Measurements from ENCODE around the gene NDRG3.

NDRG3 gene

GRCh38 chr20:36760647-36761046 is 14.8 kb upstream of the NDRG3 start:
- H3K27me3 ChIP-seq (ENCODE audit: insufficient read depth, low read length), result no peaks in the 10 kb centered on the region
- no peak for TF ChIP-seq CTCF (IDR thresholded peaks at IDR 0.05; ENCODE audit: low read length)
- no peak for TF ChIP-seq EZH2 (IDR thresholded peaks at IDR 0.05; ENCODE audit: borderline replicate concordance, low read length)
- no peaks in the 10 kb centered on the region for H3K79me2 ChIP-seq (ENCODE audit: insufficient read depth, low read length)
- H3K36me3 ChIP-seq (ENCODE audit: insufficient read depth, low read length), result peaks cover 65% of the 10 kb centered on the region
- H3K4me1 ChIP-seq (ENCODE audit: insufficient read depth, low read length, severe bottlenecking), result peaks cover 11% of the 10 kb centered on the region
- H3K4me2 ChIP-seq (ENCODE audit: low read length), result no peak overlapping the region
- no peaks in the 10 kb centered on the region for H3K9me2 ChIP-seq (ENCODE audit: low read depth, low read length)
- no peaks in the 10 kb centered on the region for H4K20me1 ChIP-seq (ENCODE audit: insufficient read depth, low read length)
- no peaks in the 10 kb centered on the region for H3K9me3 ChIP-seq (ENCODE audit: low read length)
- no peak overlapping the region for H3K27ac ChIP-seq (ENCODE audit: low read depth, low read length, poor library complexity, severe bottlenecking)
- H3K4me3 ChIP-seq (ENCODE audit: low read depth, low read length, poor library complexity, severe bottlenecking), result no peak overlapping the region
- H2AFZ ChIP-seq (ENCODE audit: low read length), result no peak overlapping the region
- no peaks in the 10 kb centered on the region for H3F3A ChIP-seq (ENCODE audit: insufficient read depth, low read length)
- no peak overlapping the region for H3K9ac ChIP-seq (ENCODE audit: low read length)

GRCh38 chr20:36758276-36758675 is 12.4 kb upstream of the NDRG3 start:
- Histone ChIP-seq H3K79me2 (ENCODE audit: insufficient read depth, low read length) (no peaks in the 10 kb centered on the region), H2AFZ (ENCODE audit: low read length) (no peak overlapping the region), H3K9me3 (ENCODE audit: low read length) (no peaks in the 10 kb centered on the region), H3K9me2 (ENCODE audit: low read depth, low read length) (no peaks in the 10 kb centered on the region), H3F3A (ENCODE audit: insufficient read depth, low read length) (no peaks in the 10 kb centered on the region), H3K27ac (ENCODE audit: low read depth, low read length, poor library complexity, severe bottlenecking) (peak overlapping the region; percentile 51), H3K4me1 (ENCODE audit: insufficient read depth, low read length, severe bottlenecking) (peaks cover 11% of the 10 kb centered on the region), H3K4me2 (ENCODE audit: low read length) (no peak overlapping the region), H3K27me3 (ENCODE audit: insufficient read depth, low read length) (no peaks in the 10 kb centered on the region), H3K9ac (ENCODE audit: low read length) (no peak overlapping the region), H3K36me3 (ENCODE audit: insufficient read depth, low read length) (peaks cover 69% of the 10 kb centered on the region), H3K4me3 (ENCODE audit: low read depth, low read length, poor library complexity, severe bottlenecking) (no peak overlapping the region), H4K20me1 (ENCODE audit: insufficient read depth, low read length) (no peaks in the 10 kb centered on the region)
- no peak for TF ChIP-seq EZH2 (IDR thresholded peaks at IDR 0.05; ENCODE audit: borderline replicate concordance, low read length)
- TF ChIP-seq CTCF (IDR thresholded peaks at IDR 0.05; ENCODE audit: low read length), result no peak

GRCh38 chr20:36756496-36756895 is 10.6 kb upstream of the NDRG3 start:
- H3K79me2 ChIP-seq (ENCODE audit: insufficient read depth, low read length), result no peaks in the 10 kb centered on the region
- H3K27me3 ChIP-seq (ENCODE audit: insufficient read depth, low read length), result no peaks in the 10 kb centered on the region
- H3K9me2 ChIP-seq (ENCODE audit: low read depth, low read length), result no peaks in the 10 kb centered on the region
- H3K36me3 ChIP-seq (ENCODE audit: insufficient read depth, low read length), result peaks cover 75% of the 10 kb centered on the region
- peaks cover 11% of the 10 kb centered on the region for H3K4me1 ChIP-seq (ENCODE audit: insufficient read depth, low read length, severe bottlenecking)
- no peaks in the 10 kb centered on the region for H3F3A ChIP-seq (ENCODE audit: insufficient read depth, low read length)
- H3K9ac ChIP-seq (ENCODE audit: low read length), result no peak overlapping the region
- H2AFZ ChIP-seq (ENCODE audit: low read length), result no peak overlapping the region
- TF ChIP-seq CTCF (IDR thresholded peaks at IDR 0.05; ENCODE audit: low read length) (no peak), EZH2 (IDR thresholded peaks at IDR 0.05; ENCODE audit: borderline replicate concordance, low read length) (no peak)
- no peak overlapping the region for H3K4me3 ChIP-seq (ENCODE audit: low read depth, low read length, poor library complexity, severe bottlenecking)
- no peak overlapping the region for H3K4me2 ChIP-seq (ENCODE audit: low read length)
- H4K20me1 ChIP-seq (ENCODE audit: insufficient read depth, low read length), result no peaks in the 10 kb centered on the region
- H3K9me3 ChIP-seq (ENCODE audit: low read length), result no peaks in the 10 kb centered on the region
- H3K27ac ChIP-seq (ENCODE audit: low read depth, low read length, poor library complexity, severe bottlenecking), result no peak overlapping the region

All from OCI-LY1 (cell line).